ENCODE results near the gene ATP6AP1.

DNA sequence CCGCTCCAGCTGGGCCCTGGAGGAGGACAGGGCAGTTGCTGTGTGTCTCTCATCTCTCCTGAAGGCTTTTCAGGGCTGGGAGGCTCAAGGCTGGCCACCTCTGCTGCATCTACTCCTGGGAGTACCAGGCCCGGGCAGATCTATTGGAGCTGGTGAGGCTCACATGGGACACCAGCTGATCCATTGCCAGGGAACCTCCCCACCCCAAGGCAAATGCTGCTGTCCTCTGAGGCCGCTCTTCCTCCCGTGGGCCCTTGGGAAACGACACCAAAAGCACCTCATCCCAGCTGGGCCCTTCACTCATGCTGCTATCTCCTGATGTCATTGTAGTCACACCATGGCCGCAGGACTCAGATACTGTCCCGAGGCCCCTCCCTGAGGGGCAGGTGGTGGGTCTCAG lies 54.3 kb downstream of the ATP6AP1 start:
- no peak for TF ChIP-seq POLR2AphosphoS5 (IDR thresholded peaks at IDR 0.05; ENCODE audit: insufficient read depth in 1 of 2, low read depth in 1 of 2)
- TF ChIP-seq, protein P1, sequence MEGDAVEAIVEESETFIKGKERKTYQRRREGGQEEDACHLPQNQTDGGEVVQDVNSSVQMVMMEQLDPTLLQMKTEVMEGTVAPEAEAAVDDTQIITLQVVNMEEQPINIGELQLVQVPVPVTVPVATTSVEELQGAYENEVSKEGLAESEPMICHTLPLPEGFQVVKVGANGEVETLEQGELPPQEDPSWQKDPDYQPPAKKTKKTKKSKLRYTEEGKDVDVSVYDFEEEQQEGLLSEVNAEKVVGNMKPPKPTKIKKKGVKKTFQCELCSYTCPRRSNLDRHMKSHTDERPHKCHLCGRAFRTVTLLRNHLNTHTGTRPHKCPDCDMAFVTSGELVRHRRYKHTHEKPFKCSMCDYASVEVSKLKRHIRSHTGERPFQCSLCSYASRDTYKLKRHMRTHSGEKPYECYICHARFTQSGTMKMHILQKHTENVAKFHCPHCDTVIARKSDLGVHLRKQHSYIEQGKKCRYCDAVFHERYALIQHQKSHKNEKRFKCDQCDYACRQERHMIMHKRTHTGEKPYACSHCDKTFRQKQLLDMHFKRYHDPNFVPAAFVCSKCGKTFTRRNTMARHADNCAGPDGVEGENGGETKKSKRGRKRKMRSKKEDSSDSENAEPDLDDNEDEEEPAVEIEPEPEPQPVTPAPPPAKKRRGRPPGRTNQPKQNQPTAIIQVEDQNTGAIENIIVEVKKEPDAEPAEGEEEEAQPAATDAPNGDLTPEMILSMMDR (IDR thresholded peaks at IDR 0.05), result no peak
